GM12878 (cell line): ENCODE results near the gene ADAMTSL3. TPM values are rescaled to one million over a fixed set of nuclear protein-coding genes. Genes with fewer than 3 reads are reported as not detected.

Experiments used
- CBFB ChIP-seq: IDR thresholded peaks from 2 replicates; pipeline ENCODE4 v1.6.1; 2016; ENCODE audit warnings: antibody characterized with exemption, low read depth
- ESRRA ChIP-seq: IDR thresholded peaks from 2 replicates; pipeline ENCODE4 v1.6.1; 2012; ENCODE audit warnings: mild to moderate bottlenecking, low read length, improper control_type of control experiment
- IRF5 ChIP-seq: fragments of 450-650 bp; IDR thresholded peaks from 2 replicates; pipeline ENCODE4 v1.6.1; 2017; ENCODE audit warnings: borderline replicate concordance
- POU2F2 ChIP-seq: IDR thresholded peaks from 3 replicates; pipeline ENCODE4 v1.6.1; 2011; ENCODE audit warnings: low read depth, mild to moderate bottlenecking, low read length, borderline replicate concordance
- RCOR1 ChIP-seq: conservative IDR thresholded peaks from 2 replicates; pipeline ENCODE4 v1.6.1; 2012; ENCODE audit warnings: low read depth, low read length, improper control_type of control experiment
- RFX5 ChIP-seq: IDR thresholded peaks from 2 replicates; pipeline ENCODE4 v1.6.1; 2011; ENCODE audit warnings: low read depth, low read length, improper control_type of control experiment
- SRF ChIP-seq, 2 experiments: IDR thresholded peaks; 2 replicates each; pipeline ENCODE4 v1.6.1; 2011; ENCODE audit warnings: low read depth in 2 of 2, low read length in 2 of 2, mild to moderate bottlenecking in 1 of 2, moderate library complexity in 1 of 2
- TBL1XR1 ChIP-seq: IDR thresholded peaks from 2 replicates; pipeline ENCODE4 v1.6.1; 2012; ENCODE audit warnings: low read depth, low read length, improper control_type of control experiment
- TCF7 ChIP-seq: IDR thresholded peaks from 2 replicates; pipeline ENCODE4 v1.6.1; 2014; ENCODE audit warnings: antibody characterized with exemption, borderline replicate concordance
- ZBED1 ChIP-seq: IDR thresholded peaks from 2 replicates; pipeline ENCODE4 v1.6.1; 2016; ENCODE audit warnings: borderline replicate concordance
- polyA plus RNA-seq, 11 experiments: library from polyadenylated mRNA; depleted of rRNA in 4 of 11; unstranded in 6 of 11; stranded (reverse) in 5 of 11; fragments of >200 nt; fragmentation: Nextera tagmentation in 4 of 11; fragmentation: Illumina TruSeq in 1 of 11; extraction: Ambion mirVana in 4 of 11; extraction: Trizol in 1 of 11; gene quantifications; 1 replicate in 1 of 11; 2 replicates in 10 of 11; pipeline versions ENCODE4 v1.2.1 to v1.2.3, GENCODE V29; 2011 to 2016; ENCODE audit warnings: inconsistent platforms in 2 of 11, missing spikeins in 2 of 11, low read depth in 1 of 11
- total RNA-seq, 4 experiments: library from RNA; depleted of rRNA in 3 of 4; stranded (reverse); fragments of >200 nt in 3 of 4; fragmentation: Illumina TruSeq in 1 of 4; extraction: Trizol in 1 of 4; gene quantifications; 2 replicates each; pipeline versions ENCODE4 v1.2.1 to v1.2.3, GENCODE V29; 2013 to 2021
- TF ChIP-seq, protein P1 (sequence below): IDR thresholded peaks from 2 replicates; pipeline ENCODE4 v1.6.1; 2011; ENCODE audit warnings: mild to moderate bottlenecking, low read depth, low read length, moderate library complexity; ENCODE audit not compliant: insufficient replicate concordance
- TF ChIP-seq, protein P2 (sequence below): fragments of 450-650 bp; IDR thresholded peaks from 2 replicates; pipeline ENCODE4 v1.6.1; 2018; ENCODE audit warnings: borderline replicate concordance, mild to moderate bottlenecking; ENCODE audit not compliant: partially characterized antibody
- TF ChIP-seq, protein P3 (sequence below): fragments of 450-650 bp; IDR thresholded peaks from 2 replicates; pipeline ENCODE4 v1.6.1; 2016; ENCODE audit warnings: mild to moderate bottlenecking, moderate library complexity, borderline replicate concordance

Gene ADAMTSL3
- total and polyA plus RNA-seq, 10 of the 15 experiments (the other 5 are each of a cell fraction or from before 2014, with no cell fraction given): 0.01 to 0.28 (median 0.13) TPM

- TF ChIP-seq, protein P1, sequence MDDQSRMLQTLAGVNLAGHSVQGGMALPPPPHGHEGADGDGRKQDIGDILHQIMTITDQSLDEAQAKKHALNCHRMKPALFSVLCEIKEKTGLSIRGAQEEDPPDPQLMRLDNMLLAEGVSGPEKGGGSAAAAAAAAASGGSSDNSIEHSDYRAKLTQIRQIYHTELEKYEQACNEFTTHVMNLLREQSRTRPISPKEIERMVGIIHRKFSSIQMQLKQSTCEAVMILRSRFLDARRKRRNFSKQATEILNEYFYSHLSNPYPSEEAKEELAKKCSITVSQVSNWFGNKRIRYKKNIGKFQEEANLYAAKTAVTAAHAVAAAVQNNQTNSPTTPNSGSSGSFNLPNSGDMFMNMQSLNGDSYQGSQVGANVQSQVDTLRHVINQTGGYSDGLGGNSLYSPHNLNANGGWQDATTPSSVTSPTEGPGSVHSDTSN: no peak
- TF ChIP-seq ZBED1 (no peak), ESRRA (no peak), TCF7 (peak; percentile 68; the same call in 1 of the 2 replicates), POU2F2 (peak; percentile 96), IRF5 (no peak), TBL1XR1 (0 out of 2 replicates have a peak, but pooled peaks have one; percentile 51), CBFB (no peak), RCOR1 (no peak), SRF (IDR thresholded peaks at IDR 0.05; ENCODE audit: low read depth in 2 of 2, low read length in 2 of 2) (no peak), RFX5 (no peak)
- TF ChIP-seq, protein P2, sequence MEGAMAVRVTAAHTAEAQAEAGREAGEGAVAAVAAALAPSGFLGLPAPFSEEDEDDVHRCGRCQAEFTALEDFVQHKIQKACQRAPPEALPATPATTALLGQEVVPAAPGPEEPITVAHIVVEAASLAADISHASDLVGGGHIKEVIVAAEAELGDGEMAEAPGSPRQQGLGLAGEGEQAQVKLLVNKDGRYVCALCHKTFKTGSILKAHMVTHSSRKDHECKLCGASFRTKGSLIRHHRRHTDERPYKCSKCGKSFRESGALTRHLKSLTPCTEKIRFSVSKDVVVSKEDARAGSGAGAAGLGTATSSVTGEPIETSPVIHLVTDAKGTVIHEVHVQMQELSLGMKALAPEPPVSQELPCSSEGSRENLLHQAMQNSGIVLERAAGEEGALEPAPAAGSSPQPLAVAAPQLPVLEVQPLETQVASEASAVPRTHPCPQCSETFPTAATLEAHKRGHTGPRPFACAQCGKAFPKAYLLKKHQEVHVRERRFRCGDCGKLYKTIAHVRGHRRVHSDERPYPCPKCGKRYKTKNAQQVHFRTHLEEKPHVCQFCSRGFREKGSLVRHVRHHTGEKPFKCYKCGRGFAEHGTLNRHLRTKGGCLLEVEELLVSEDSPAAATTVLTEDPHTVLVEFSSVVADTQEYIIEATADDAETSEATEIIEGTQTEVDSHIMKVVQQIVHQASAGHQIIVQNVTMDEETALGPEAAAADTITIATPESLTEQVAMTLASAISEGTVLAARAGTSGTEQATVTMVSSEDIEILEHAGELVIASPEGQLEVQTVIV: no peak
- TF ChIP-seq, protein P3, sequence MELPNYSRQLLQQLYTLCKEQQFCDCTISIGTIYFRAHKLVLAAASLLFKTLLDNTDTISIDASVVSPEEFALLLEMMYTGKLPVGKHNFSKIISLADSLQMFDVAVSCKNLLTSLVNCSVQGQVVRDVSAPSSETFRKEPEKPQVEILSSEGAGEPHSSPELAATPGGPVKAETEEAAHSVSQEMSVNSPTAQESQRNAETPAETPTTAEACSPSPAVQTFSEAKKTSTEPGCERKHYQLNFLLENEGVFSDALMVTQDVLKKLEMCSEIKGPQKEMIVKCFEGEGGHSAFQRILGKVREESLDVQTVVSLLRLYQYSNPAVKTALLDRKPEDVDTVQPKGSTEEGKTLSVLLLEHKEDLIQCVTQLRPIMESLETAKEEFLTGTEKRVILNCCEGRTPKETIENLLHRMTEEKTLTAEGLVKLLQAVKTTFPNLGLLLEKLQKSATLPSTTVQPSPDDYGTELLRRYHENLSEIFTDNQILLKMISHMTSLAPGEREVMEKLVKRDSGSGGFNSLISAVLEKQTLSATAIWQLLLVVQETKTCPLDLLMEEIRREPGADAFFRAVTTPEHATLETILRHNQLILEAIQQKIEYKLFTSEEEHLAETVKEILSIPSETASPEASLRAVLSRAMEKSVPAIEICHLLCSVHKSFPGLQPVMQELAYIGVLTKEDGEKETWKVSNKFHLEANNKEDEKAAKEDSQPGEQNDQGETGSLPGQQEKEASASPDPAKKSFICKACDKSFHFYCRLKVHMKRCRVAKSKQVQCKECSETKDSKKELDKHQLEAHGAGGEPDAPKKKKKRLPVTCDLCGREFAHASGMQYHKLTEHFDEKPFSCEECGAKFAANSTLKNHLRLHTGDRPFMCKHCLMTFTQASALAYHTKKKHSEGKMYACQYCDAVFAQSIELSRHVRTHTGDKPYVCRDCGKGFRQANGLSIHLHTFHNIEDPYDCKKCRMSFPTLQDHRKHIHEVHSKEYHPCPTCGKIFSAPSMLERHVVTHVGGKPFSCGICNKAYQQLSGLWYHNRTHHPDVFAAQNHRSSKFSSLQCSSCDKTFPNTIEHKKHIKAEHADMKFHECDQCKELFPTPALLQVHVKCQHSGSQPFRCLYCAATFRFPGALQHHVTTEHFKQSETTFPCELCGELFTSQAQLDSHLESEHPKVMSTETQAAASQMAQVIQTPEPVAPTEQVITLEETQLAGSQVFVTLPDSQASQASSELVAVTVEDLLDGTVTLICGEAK: no peak
Observed at GRCh38 chr15:83928392-83928734, 274.4 kb downstream of the ADAMTSL3 start (continued).
